ENCODE data around the gene DHCR24. TPM values are rescaled to one million over a fixed set of nuclear protein-coding genes. Genes with fewer than 3 reads are reported as not detected.

Gene DHCR24
- total RNA-seq, 2 donors from 2014 or later: 23.6 to 32.3 TPM

- Histone ChIP-seq H3K9me3 (no peaks in the 10 kb centered on the region), H3K27me3 (no peaks in the 10 kb centered on the region), H3K27ac (no peak overlapping the region), H3K36me3 (replicated peaks in 1 of 2; ENCODE audit: insufficient read depth in 1 of 2, low read depth in 2 of 2) (peaks cover 5 to 10% of the 10 kb centered on the region in 2 donors), H3K4me3 (no peak overlapping the region), H3K4me1 (peaks cover 4% of the 10 kb centered on the region)
- DNase-seq (no peak), ATAC-seq (no peak)
- TF ChIP-seq, protein P1, sequence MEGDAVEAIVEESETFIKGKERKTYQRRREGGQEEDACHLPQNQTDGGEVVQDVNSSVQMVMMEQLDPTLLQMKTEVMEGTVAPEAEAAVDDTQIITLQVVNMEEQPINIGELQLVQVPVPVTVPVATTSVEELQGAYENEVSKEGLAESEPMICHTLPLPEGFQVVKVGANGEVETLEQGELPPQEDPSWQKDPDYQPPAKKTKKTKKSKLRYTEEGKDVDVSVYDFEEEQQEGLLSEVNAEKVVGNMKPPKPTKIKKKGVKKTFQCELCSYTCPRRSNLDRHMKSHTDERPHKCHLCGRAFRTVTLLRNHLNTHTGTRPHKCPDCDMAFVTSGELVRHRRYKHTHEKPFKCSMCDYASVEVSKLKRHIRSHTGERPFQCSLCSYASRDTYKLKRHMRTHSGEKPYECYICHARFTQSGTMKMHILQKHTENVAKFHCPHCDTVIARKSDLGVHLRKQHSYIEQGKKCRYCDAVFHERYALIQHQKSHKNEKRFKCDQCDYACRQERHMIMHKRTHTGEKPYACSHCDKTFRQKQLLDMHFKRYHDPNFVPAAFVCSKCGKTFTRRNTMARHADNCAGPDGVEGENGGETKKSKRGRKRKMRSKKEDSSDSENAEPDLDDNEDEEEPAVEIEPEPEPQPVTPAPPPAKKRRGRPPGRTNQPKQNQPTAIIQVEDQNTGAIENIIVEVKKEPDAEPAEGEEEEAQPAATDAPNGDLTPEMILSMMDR (IDR thresholded peaks at IDR 0.05): no peak
- TF ChIP-seq POLR2A (IDR thresholded peaks at IDR 0.05): no peak
- intact Hi-C loops (cut with DNase I): no loop called here
- WGBS, 2 donors: 89 to 92% methylated on average over 8 to 9 of the region's 9 CpGs
Observed at GRCh38 chr1:54851406-54851805, 35.6 kb downstream of the DHCR24 start.

GRCh38 chr1:54850737-54851136, 36.3 kb downstream of the DHCR24 start:
- Histone ChIP-seq H3K27ac (no peak overlapping the region), H3K9me3 (no peaks in the 10 kb centered on the region), H3K4me3 (no peak overlapping the region), H3K4me1 (peaks cover 4% of the 10 kb centered on the region), H3K27me3 (no peaks in the 10 kb centered on the region), H3K36me3 (replicated peaks in 1 of 2; ENCODE audit: insufficient read depth in 1 of 2, low read depth in 2 of 2) (peaks cover 5 to 10% of the 10 kb centered on the region in 2 donors)
- intact Hi-C loops (cut with DNase I): no loop called here
- DNase-seq: peak in 1 of 4 donors; percentile 20
- TF ChIP-seq, protein P1 (IDR thresholded peaks at IDR 0.05): no peak
- no peak for TF ChIP-seq POLR2A (IDR thresholded peaks at IDR 0.05)
- WGBS, 2 donors: 83 to 97% methylated on average over 9 of the region's 9 CpGs
- ATAC-seq: no peak

- Histone ChIP-seq H3K27me3 (no peaks in the 10 kb centered on the region), H3K36me3 (replicated peaks in 1 of 2; ENCODE audit: insufficient read depth in 1 of 2, low read depth in 2 of 2) (peaks cover 5 to 10% of the 10 kb centered on the region in 2 donors), H3K9me3 (no peaks in the 10 kb centered on the region), H3K27ac (no peak overlapping the region), H3K4me3 (no peak overlapping the region), H3K4me1 (peaks cover 4% of the 10 kb centered on the region)
- intact Hi-C loops (cut with DNase I): no loop called here
- ATAC-seq (no peak), DNase-seq (no peak)
- WGBS, 2 donors: 65 to 75% methylated on average over 4 to 5 of the region's 5 CpGs
- TF ChIP-seq POLR2A (IDR thresholded peaks at IDR 0.05): no peak
- TF ChIP-seq, protein P1 (IDR thresholded peaks at IDR 0.05): no peak
Observed at GRCh38 chr1:54850069-54850730, 36.8 kb downstream of the DHCR24 start.

DNA sequence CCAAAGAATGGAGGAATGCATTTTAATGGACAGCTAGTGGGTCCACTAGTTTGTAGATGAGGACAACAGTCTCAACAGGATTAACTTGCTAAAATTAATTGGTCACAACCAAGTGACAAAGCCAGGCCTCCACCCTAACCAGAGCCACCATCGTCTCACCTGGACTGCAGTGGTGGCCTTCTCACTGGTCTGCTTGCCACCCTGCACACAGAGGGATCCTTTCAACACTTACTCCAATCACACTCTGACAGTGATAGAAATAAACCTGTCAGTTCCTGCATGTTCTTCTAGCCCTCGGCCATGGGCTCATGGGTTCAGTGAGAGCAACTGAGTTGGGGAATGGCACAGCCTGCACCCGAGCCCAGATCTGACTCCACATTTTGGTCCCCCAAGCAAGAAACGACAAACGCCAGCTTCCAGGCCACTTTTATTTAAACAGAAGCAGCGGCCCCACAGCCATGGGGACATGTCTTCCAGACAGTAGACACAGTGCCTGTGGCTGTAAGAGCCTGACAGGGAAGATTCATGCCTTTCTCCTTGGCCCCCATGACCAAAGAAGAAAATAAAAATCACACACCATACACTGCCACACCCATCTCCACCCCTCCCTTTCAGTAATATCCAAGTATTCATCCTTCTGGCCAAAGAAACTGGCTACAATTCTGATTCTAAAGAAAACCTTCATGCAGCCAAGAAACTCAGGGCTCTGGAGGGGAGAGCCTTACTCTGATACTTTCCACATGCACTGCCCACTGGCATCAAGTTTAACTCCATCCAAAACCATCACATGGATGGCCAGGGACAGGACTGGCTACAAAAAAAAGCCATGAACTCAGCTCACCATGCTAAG, 37.6 kb downstream of the DHCR24 start:
- Histone ChIP-seq H3K4me1 (peaks cover 4% of the 10 kb centered on the region), H3K27ac (no peak overlapping the region), H3K36me3 (replicated peaks in 1 of 2; ENCODE audit: insufficient read depth in 1 of 2, low read depth in 2 of 2) (peaks cover 5 to 10% of the 10 kb centered on the region in 2 donors), H3K9me3 (no peaks in the 10 kb centered on the region), H3K27me3 (no peaks in the 10 kb centered on the region), H3K4me3 (no peak overlapping the region)
- TF ChIP-seq, protein P1 (IDR thresholded peaks at IDR 0.05): no peak
- TF ChIP-seq POLR2A (IDR thresholded peaks at IDR 0.05): no peak
- WGBS, 2 donors: 85 to 97% methylated on average over 4 to 6 of the region's 6 CpGs
- intact Hi-C loops (cut with DNase I): no loop called here
- no peak for ATAC-seq
- DNase-seq: no peak

All from body of pancreas (tissue), 4 donors.